A549 treated with RU486 at 1 μM for 4 hours (cell line): ENCODE results near the gene MYH4. TPM values are rescaled to one million over a fixed set of nuclear protein-coding genes. Genes with fewer than 3 reads are reported as not detected.

ENCODE experiments used
- total RNA-seq: library from RNA; stranded (reverse); fragments of 200-300 nt; extraction: Qiagen RNA extraction; gene quantifications from 5 replicates; pipeline ENCODE4 v1.2.3, GENCODE V29; 2022; ENCODE audit warnings: low read depth

MYH4 gene
- not detected in 5 replicates for total RNA-seq

DNA sequence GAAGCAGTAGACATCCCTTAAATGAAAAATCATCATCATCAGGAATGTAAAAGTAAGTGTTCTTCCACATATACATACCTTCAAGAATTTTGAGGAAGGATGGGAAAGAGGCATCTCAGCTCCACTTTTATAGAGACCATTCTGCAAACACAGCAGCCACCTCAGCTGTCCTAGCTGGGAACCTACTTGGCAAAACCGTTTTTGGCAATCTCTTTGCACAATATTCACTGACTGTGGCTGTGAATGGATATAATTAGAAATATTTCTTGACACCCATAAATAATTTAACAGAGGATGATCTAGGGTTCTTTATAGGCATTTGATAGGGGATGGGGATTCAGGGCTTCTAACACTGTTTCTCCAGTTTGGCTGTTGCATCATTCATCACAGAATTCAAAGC lies at the start of gene MYH4:
Gene MYH4 (minus strand): TSS at position 101 of the 400 bp plus-strand sequence. CDS start 2,814 bp downstream, outside the sequence.

GRCh38 chr17:10518271-10519037 lies 49.1 kb upstream of the MYH4 start, which contains the start of gene MYH1:
MYH1 (minus strand) TSS chr17:10518542; CDS start chr17:10516642, 1,900 bp downstream.

GRCh38 chr17:10421900-10422542 lies 47.3 kb downstream of the MYH4 start, which contains the start of gene MYH8:
MYH8 (minus strand) TSS chr17:10421950; CDS start chr17:10420227, 1,723 bp downstream.

Other genes starting within 250 kb of the MYH4 start
- gene MYH13, start 96.6 kb downstream of the MYH4 start, total RNA-seq, result not detected in 5 replicates
- gene MYH8, start 47.6 kb downstream of the MYH4 start, total RNA-seq, result not detected in 5 replicates
- not detected in 5 replicates for gene MYH1, start 49.0 kb upstream of the MYH4 start, total RNA-seq
- not detected in 5 replicates for gene MYH2, start 80.1 kb upstream of the MYH4 start, total RNA-seq
- 0.50 to 1.6 TPM (median 1.1 TPM) in 5 replicates for gene MYH3, start 187.8 kb upstream of the MYH4 start, total RNA-seq
- gene SCO1, start 228.0 kb upstream of the MYH4 start, total RNA-seq, result 54.8 to 60.6 TPM (median 60.0 TPM) in 5 replicates
- gene ADPRM, start 228.0 kb upstream of the MYH4 start, total RNA-seq, result 5.7 to 9.2 TPM (median 8.0 TPM) in 5 replicates